Naive thymus-derived CD8-positive, alpha-beta T cell (primary cell): ENCODE results near the gene MCTP1. TPM values are rescaled to one million over a fixed set of nuclear protein-coding genes. Genes with fewer than 3 reads are reported as not detected.

Experiments
- ATAC-seq, 2 donors: fragments of 150-1000 bp; cut with Tn5 transposase in 1 of 2; sonication (Bioruptor Pico), chemical (Tn5 transposase) in 1 of 2; 1 replicate in 1 of 2; 2 replicates in 1 of 2; pipeline ENCODE4 v1.10.0; 2021; ENCODE audit warnings: mild to moderate bottlenecking in 2 of 2, moderate library complexity in 2 of 2
- POLR2A ChIA-PET: fragments of 350-600 bp; sonication (Branson Sonifier 250); formaldehyde crosslinking; loops from one replicate; lab custom pipeline; 2021; ENCODE audit warnings: antibody characterized with exemption; lab: Charles Lee
- DNase-seq, 10 donors: peaks; one replicate each; pipeline versions ENCODE4 v3.0.0 to v3.0.0-alpha.2; 2020 to 2022
- H3K27ac Mint-ChIP-seq, 10 donors: one replicate each; pipeline ENCODE4 v1.8.0; 2020 to 2022; ENCODE audit warnings: mild to moderate bottlenecking in 10 of 10, mixed read lengths in 10 of 10, moderate library complexity in 4 of 10, inconsistent platforms in 1 of 10
- H3K27me3 Mint-ChIP-seq, 5 donors: one replicate each; pipeline ENCODE4 v1.8.0; 2021 to 2022; ENCODE audit warnings: mixed read lengths in 5 of 5
- H3K36me3 Mint-ChIP-seq, 3 donors: one replicate each; pipeline ENCODE4 v1.8.0; 2020 to 2022; ENCODE audit warnings: mixed read lengths in 3 of 3, mild to moderate bottlenecking in 2 of 3, inconsistent platforms in 1 of 3
- H3K4me1 Mint-ChIP-seq, 4 donors: one replicate each; pipeline ENCODE4 v1.8.0; 2021 to 2022; ENCODE audit warnings: mixed read lengths in 4 of 4
- H3K4me3 Mint-ChIP-seq, 10 donors: one replicate each; pipeline ENCODE4 v1.8.0; 2020 to 2022; ENCODE audit warnings: mild to moderate bottlenecking in 10 of 10, mixed read lengths in 10 of 10, moderate library complexity in 6 of 10, inconsistent platforms in 1 of 10
- H3K9me3 Mint-ChIP-seq, 9 donors: one replicate each; pipeline ENCODE4 v1.8.0; 2020 to 2022; ENCODE audit warnings: mixed read lengths in 9 of 9, mild to moderate bottlenecking in 3 of 9, inconsistent platforms in 1 of 9, moderate library complexity in 1 of 9
- polyA plus RNA-seq, 3 donors: library from polyadenylated mRNA; unstranded; fragments of 300-500 nt; fragmentation: Illumina TruSeq; gene quantifications; one replicate each; pipeline ENCODE4 v1.2.3, GENCODE V29; 2021
- total RNA-seq, 8 experiments: library from RNA in 2 of 8; stranded (reverse) in 2 of 8; gene quantifications; one replicate each; pipeline ENCODE4 v1.2.3 and lab custom pipeline; 2021 to 2026

The MCTP1 gene
- total and polyA plus RNA-seq, 5 experiments from 2014 or later = 0.08 to 2.1 (median 0.62) TPM

- Mint-ChIP-seq H3K4me3 (no peak overlapping the region), H3K4me1 (no peaks in the 10 kb centered on the region), H3K27ac (no peak overlapping the region), H3K9me3 (peaks cover 0 to 12% (median 1%) of the 10 kb centered on the region in 9 donors), H3K27me3 (peaks cover 6 to 15% (median 8%) of the 10 kb centered on the region in 5 donors), H3K36me3 (peaks cover 0 to 9% (median 0%) of the 10 kb centered on the region in 3 donors)
- no peak for ATAC-seq
- POLR2A ChIA-PET = no interaction called here
- no peak for DNase-seq
Measured at GRCh38 chr5:95241161-95241560, 43.7 kb downstream of the MCTP1 start.

- ATAC-seq (no peak), DNase-seq (no peak)
- Mint-ChIP-seq H3K36me3 (peaks cover 0 to 9% (median 0%) of the 10 kb centered on the region in 3 donors), H3K27me3 (peaks cover 6 to 15% (median 8%) of the 10 kb centered on the region in 5 donors), H3K9me3 (peaks cover 0 to 11% (median 2%) of the 10 kb centered on the region in 9 donors), H3K27ac (no peak overlapping the region), H3K4me3 (no peak overlapping the region), H3K4me1 (no peaks in the 10 kb centered on the region)
- POLR2A ChIA-PET = no interaction called here
Measured at GRCh38 chr5:95238560-95239325, 46.2 kb downstream of the MCTP1 start.

- Mint-ChIP-seq H3K4me1 (no peaks in the 10 kb centered on the region), H3K27me3 (peaks cover 0 to 6% (median 4%) of the 10 kb centered on the region in 5 donors), H3K27ac (no peak overlapping the region), H3K36me3 (no peaks in the 10 kb centered on the region), H3K4me3 (no peak overlapping the region), H3K9me3 (peaks cover 0 to 7% (median 3%) of the 10 kb centered on the region in 9 donors)
- POLR2A ChIA-PET = no interaction called here
- no peak for DNase-seq
- no peak for ATAC-seq
Measured at GRCh38 chr5:95237324-95237723, 47.6 kb downstream of the MCTP1 start.

- H3K27ac Mint-ChIP-seq = no peak overlapping the region
- no peak overlapping the region for H3K4me3 Mint-ChIP-seq
- H3K4me1 Mint-ChIP-seq = no peaks in the 10 kb centered on the region
- H3K9me3 Mint-ChIP-seq = peaks cover 0 to 16% (median 6%) of the 10 kb centered on the region in 9 donors
- no peak for ATAC-seq
- DNase-seq = no peak
- POLR2A ChIA-PET = no interaction called here
- H3K36me3 Mint-ChIP-seq = no peaks in the 10 kb centered on the region
- H3K27me3 Mint-ChIP-seq = peaks cover 0 to 6% (median 4%) of the 10 kb centered on the region in 5 donors
Measured at GRCh38 chr5:95235439-95235982, 49.4 kb downstream of the MCTP1 start.

- H3K4me1 Mint-ChIP-seq = no peaks in the 10 kb centered on the region
- no peaks in the 10 kb centered on the region for H3K36me3 Mint-ChIP-seq
- peaks cover 0 to 4% (median 0%) of the 10 kb centered on the region in 5 donors for H3K27me3 Mint-ChIP-seq
- peaks cover 0 to 16% (median 6%) of the 10 kb centered on the region in 9 donors for H3K9me3 Mint-ChIP-seq
- no peak for DNase-seq
- H3K27ac Mint-ChIP-seq = no peak overlapping the region
- ATAC-seq = no peak
- H3K4me3 Mint-ChIP-seq = no peak overlapping the region
- POLR2A ChIA-PET = no interaction called here
Measured at GRCh38 chr5:95229646-95230045, 55.2 kb downstream of the MCTP1 start.

- H3K27me3 Mint-ChIP-seq = peaks cover 0 to 4% (median 0%) of the 10 kb centered on the region in 5 donors
- no peak overlapping the region for H3K4me3 Mint-ChIP-seq
- no peaks in the 10 kb centered on the region for H3K4me1 Mint-ChIP-seq
- ATAC-seq (no peak), DNase-seq (no peak)
- POLR2A ChIA-PET = no interaction called here
- H3K36me3 Mint-ChIP-seq = no peaks in the 10 kb centered on the region
- H3K9me3 Mint-ChIP-seq = peaks cover 0 to 2% (median 0%) of the 10 kb centered on the region in 9 donors
- no peak overlapping the region for H3K27ac Mint-ChIP-seq
Measured at GRCh38 chr5:95224701-95225459, 60.0 kb downstream of the MCTP1 start.

GRCh38 chr5:95223566-95224258 is 61.2 kb downstream of the MCTP1 start:
- H3K36me3 Mint-ChIP-seq = no peaks in the 10 kb centered on the region
- peaks cover 0 to 4% (median 0%) of the 10 kb centered on the region in 5 donors for H3K27me3 Mint-ChIP-seq
- POLR2A ChIA-PET = no interaction called here
- peaks cover 0 to 2% (median 0%) of the 10 kb centered on the region in 9 donors for H3K9me3 Mint-ChIP-seq
- H3K27ac Mint-ChIP-seq = no peak overlapping the region
- no peaks in the 10 kb centered on the region for H3K4me1 Mint-ChIP-seq
- ATAC-seq (no peak), DNase-seq (no peak)
- no peak overlapping the region for H3K4me3 Mint-ChIP-seq

GRCh38 chr5:95222836-95223235 is 62.1 kb downstream of the MCTP1 start:
- no peak overlapping the region for H3K27ac Mint-ChIP-seq
- peaks cover 0 to 2% (median 0%) of the 10 kb centered on the region in 9 donors for H3K9me3 Mint-ChIP-seq
- no peaks in the 10 kb centered on the region for H3K36me3 Mint-ChIP-seq
- H3K27me3 Mint-ChIP-seq = peaks cover 0 to 7% (median 0%) of the 10 kb centered on the region in 5 donors
- POLR2A ChIA-PET = no interaction called here
- H3K4me3 Mint-ChIP-seq = no peak overlapping the region
- DNase-seq = no peak
- no peaks in the 10 kb centered on the region for H3K4me1 Mint-ChIP-seq
- no peak for ATAC-seq

GRCh38 chr5:95221234-95221633 is 63.7 kb downstream of the MCTP1 start:
- Mint-ChIP-seq H3K27me3 (peaks cover 0 to 4% (median 0%) of the 10 kb centered on the region in 5 donors), H3K4me1 (no peaks in the 10 kb centered on the region), H3K4me3 (no peak overlapping the region), H3K36me3 (no peaks in the 10 kb centered on the region), H3K9me3 (peaks cover 0 to 2% (median 0%) of the 10 kb centered on the region in 9 donors), H3K27ac (no peak overlapping the region)
- ATAC-seq = no peak
- no peak for DNase-seq
- POLR2A ChIA-PET = no interaction called here

- POLR2A ChIA-PET = no interaction called here
- DNase-seq (no peak), ATAC-seq (no peak)
- Mint-ChIP-seq H3K27ac (no peak overlapping the region), H3K27me3 (peaks cover 0 to 4% (median 0%) of the 10 kb centered on the region in 5 donors), H3K9me3 (peaks cover 0 to 2% (median 0%) of the 10 kb centered on the region in 9 donors), H3K4me1 (no peaks in the 10 kb centered on the region), H3K36me3 (no peaks in the 10 kb centered on the region), H3K4me3 (no peak overlapping the region)
Measured at GRCh38 chr5:95220381-95220780, 64.5 kb downstream of the MCTP1 start.

- ATAC-seq (no peak), DNase-seq (no peak)
- H3K27ac Mint-ChIP-seq = no peak overlapping the region
- no peaks in the 10 kb centered on the region for H3K4me1 Mint-ChIP-seq
- H3K27me3 Mint-ChIP-seq = peaks cover 0 to 4% (median 0%) of the 10 kb centered on the region in 5 donors
- POLR2A ChIA-PET = no interaction called here
- H3K4me3 Mint-ChIP-seq = no peak overlapping the region
- no peaks in the 10 kb centered on the region for H3K36me3 Mint-ChIP-seq
- H3K9me3 Mint-ChIP-seq = peaks cover 0 to 4% (median 0%) of the 10 kb centered on the region in 9 donors
Measured at GRCh38 chr5:95219411-95219810, 65.5 kb downstream of the MCTP1 start.

GRCh38 chr5:95217881-95218280 is 67.0 kb downstream of the MCTP1 start:
- H3K36me3 Mint-ChIP-seq = no peaks in the 10 kb centered on the region
- H3K27ac Mint-ChIP-seq = no peak overlapping the region
- ATAC-seq (no peak), DNase-seq (no peak)
- H3K4me3 Mint-ChIP-seq = no peak overlapping the region
- peaks cover 0 to 4% (median 0%) of the 10 kb centered on the region in 9 donors for H3K9me3 Mint-ChIP-seq
- POLR2A ChIA-PET = no interaction called here
- peaks cover 0 to 4% (median 0%) of the 10 kb centered on the region in 5 donors for H3K27me3 Mint-ChIP-seq
- H3K4me1 Mint-ChIP-seq = no peaks in the 10 kb centered on the region
